Urinary bladder (tissue), 4 donors: ENCODE measurements around the gene ERICH6B. TPM values are rescaled to one million over a fixed set of nuclear protein-coding genes. Genes with fewer than 3 reads are reported as not detected.

Source experiments
- DNase-seq: peaks from one replicate; pipeline ENCODE4 v3.0.0-alpha.2; 2015; ENCODE audit errors: extremely low spot score
- H3K27ac ChIP-seq: one replicate; pipeline ENCODE4 v1.5.1; 2013; ENCODE audit warnings: low read depth, mild to moderate bottlenecking, moderate library complexity
- H3K36me3 ChIP-seq: one replicate; pipeline ENCODE4 v1.6.1; 2013; ENCODE audit warnings: mild to moderate bottlenecking, moderate library complexity; ENCODE audit not compliant: insufficient read depth
- H3K4me1 ChIP-seq: one replicate; pipeline ENCODE4 v1.6.1; 2013; ENCODE audit warnings: mild to moderate bottlenecking, moderate library complexity; ENCODE audit not compliant: insufficient read depth
- H3K4me3 ChIP-seq: one replicate; pipeline ENCODE4 v1.5.1; 2013; ENCODE audit warnings: low read depth, low read length
- WGBS: extraction: QIAGEN DNeasy Blood & Tissue Kit; methylation state at CpG from one replicate; pipeline ENCODE4 v1.1.7; 2013; 5-methylcytosine and 5-hydroxymethylcytosine counted together
- polyA plus RNA-seq: library from polyadenylated mRNA; stranded (reverse); fragments of 200-250 nt; gene quantifications from one replicate; pipeline ENCODE4 v1.2.3, GENCODE V29; 2013
- total RNA-seq: library from RNA; depleted of rRNA; stranded (reverse); fragments of >200 nt; gene quantifications from one replicate; pipeline ENCODE4 v1.2.3, GENCODE V29; 2014
- donor health status: healthy with polysubstance abuse.
- donor health status: healthy.

The ERICH6B gene
- total and polyA plus RNA-seq, 2 donors, result not detected

DNA sequence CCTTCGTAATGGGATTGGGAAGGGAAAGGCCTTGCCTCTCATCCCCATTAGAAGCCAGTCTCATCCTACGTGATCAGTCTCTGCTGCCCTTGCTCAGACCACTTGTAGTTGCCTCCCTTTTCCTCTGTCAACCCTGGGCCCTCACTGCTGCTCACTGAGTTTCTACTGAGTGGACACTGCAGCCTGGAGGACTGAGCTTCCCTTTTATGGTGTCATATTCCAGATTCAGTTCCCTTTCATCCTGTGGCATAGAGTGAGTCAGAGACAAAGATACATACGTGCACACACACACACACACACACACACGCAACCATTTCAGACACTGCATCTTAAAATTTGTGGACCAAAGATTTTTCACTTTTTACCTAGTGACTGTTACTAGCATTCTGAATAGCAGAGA, 94.2 kb downstream of the ERICH6B start:
- H3K27ac ChIP-seq, result no peak overlapping the region
- peaks cover 5% of the 10 kb centered on the region for H3K36me3 ChIP-seq
- no peak overlapping the region for H3K4me3 ChIP-seq
- no peaks in the 10 kb centered on the region for H3K4me1 ChIP-seq
- no peak for DNase-seq
- 73% methylated on average over 4 of the region's 4 CpGs for WGBS

DNA sequence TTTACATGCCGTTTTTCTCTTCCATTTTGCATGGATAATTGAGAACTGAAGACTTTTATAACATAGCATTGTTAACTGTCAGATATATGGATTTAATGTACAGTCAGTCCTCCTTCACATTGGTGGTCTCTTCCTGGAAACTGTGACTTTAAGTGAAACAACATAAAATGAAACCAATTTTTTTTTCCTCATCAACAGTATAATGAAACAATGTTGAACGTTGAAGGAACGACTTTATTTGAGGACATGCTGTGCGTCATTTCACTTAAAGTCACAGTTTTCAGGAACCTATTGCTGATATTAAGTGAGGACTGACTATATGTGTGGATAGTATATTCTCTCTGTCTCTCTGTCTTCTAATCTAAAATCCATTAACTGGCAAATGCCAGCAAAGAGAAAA, 96.0 kb downstream of the ERICH6B start:
- Histone ChIP-seq H3K4me1 (no peaks in the 10 kb centered on the region), H3K4me3 (no peak overlapping the region), H3K36me3 (peaks cover 11% of the 10 kb centered on the region), H3K27ac (no peak overlapping the region)
- 77% methylated on average over 4 of the region's 4 CpGs for WGBS
- DNase-seq, result no peak

DNA sequence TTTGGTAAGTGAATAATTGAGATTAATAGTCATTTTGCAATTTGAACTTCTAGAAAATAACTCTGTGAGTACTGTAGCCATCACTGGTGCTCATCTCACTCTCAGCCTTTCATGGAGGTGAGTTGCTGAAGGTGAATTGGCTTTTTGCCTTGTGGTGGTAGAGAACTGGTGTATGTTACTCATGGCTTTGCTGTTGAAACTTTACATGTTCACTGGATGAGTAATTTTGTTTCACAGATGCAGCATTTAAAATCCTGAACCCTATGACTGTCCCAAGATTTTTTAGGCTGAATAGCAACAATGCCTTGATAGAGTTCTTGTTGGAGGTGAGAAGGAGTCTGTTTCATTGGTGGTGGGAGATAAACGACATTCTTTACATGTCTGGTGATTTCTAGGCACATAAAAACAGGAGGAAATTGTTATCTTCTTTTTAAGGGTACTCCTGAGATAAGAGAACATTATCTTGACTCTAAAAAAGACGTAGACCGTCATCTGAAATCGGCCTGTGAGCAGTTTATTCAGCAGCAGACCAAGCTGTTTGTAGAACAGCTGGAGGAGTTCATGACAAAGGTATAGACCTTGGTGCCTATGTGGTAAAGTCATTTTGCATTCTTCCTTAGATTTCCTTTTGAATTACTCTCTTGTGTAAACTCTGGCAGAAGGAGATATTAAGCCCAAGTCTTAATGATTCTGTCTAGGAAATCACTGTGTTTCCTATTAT, 96.9 kb downstream of the ERICH6B start:
- Histone ChIP-seq H3K4me3 (no peak overlapping the region), H3K36me3 (peaks cover 11% of the 10 kb centered on the region), H3K4me1 (no peaks in the 10 kb centered on the region), H3K27ac (no peak overlapping the region)
- DNase-seq, result no peak
- 47% methylated on average over 4 of the region's 4 CpGs for WGBS

DNA sequence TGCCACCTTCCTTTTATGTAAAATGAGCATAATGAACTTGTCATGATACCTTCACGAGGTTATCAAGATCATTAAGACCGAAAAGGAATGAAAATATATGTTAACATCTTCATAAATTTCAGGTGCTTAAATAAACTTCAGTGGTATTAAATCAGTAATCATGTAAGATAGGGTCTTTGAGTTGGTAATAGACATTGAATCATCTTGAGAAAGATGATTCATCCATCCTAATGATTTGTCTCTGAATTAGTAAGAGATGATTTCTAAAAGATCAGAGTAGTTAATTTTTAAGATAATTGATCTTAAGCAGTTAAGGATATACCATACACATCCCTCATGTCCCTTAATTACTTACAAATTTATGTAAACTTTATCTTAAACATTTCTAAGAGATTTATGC, 98.8 kb downstream of the ERICH6B start:
- Histone ChIP-seq H3K4me1 (no peaks in the 10 kb centered on the region), H3K4me3 (no peak overlapping the region), H3K27ac (no peak overlapping the region), H3K36me3 (peaks cover 13% of the 10 kb centered on the region)
- DNase-seq, result no peak
- 76% methylated on average over 2 of the region's 2 CpGs for WGBS

DNA sequence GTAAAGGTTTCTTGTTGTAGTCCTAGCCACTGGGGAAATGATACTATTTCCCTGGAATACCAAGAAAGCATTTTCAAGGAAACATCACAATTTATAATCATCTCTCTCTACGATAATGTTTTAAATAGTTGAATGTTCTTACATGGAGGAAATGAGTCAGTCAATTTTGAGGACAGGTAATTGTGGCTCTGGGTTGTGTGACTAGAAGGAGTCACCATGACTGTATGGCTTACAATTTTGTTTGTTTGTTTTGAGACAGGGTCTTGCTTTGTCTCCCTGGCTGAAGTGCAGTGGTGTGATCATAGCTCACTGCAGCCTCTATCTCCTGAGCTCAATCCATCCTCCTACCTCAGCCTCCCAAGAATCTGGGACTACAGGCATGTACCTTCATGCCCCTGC, 103.4 kb downstream of the ERICH6B start:
- no peak overlapping the region for H3K27ac ChIP-seq
- no peak overlapping the region for H3K4me3 ChIP-seq
- H3K4me1 ChIP-seq, result no peaks in the 10 kb centered on the region
- peaks cover 12% of the 10 kb centered on the region for H3K36me3 ChIP-seq
- DNase-seq, result no peak
- WGBS, result 84% methylated on average over 1 of the region's 1 CpG

DNA sequence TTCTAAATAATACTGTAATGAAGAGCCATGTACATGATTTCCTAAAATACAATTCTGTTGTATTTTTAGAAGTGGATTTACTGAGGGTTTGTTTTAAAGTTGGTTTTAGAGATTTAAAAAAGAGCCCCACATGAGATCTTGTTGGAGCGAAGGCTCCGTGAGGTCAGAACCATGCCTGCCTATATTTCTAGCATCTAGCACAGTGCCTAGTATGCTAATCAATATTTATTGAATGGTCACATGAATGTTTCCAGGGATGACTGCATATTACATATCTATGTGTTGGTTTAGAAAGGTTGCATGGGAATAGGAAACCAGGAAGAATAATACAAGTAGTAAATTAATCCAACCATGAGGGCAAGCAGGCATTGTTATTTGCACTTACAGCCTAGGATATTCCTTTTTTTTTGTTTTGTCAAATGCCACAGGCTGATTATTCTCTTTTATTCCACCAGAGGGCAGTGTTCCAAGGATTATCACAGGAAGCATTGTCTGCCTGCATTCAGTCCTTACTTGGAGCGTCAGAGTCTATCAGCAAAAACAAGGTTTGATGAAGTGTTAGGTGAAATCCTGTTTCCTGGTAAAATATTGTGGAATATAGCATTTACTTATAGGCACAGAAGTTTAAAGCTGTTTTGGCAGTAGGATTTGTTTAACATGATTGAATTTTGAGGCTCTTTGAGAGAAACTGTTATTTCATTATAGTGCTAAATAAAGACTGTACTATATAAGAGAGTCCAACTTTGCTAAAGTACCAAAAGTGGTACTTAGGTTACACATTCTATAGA, 104.0 kb downstream of the ERICH6B start:
- no peaks in the 10 kb centered on the region for H3K4me1 ChIP-seq
- peak; percentile 47 for DNase-seq
- peaks cover 12% of the 10 kb centered on the region for H3K36me3 ChIP-seq
- WGBS, result 61% methylated on average over 3 of the region's 3 CpGs
- no peak overlapping the region for H3K4me3 ChIP-seq
- no peak overlapping the region for H3K27ac ChIP-seq

DNA sequence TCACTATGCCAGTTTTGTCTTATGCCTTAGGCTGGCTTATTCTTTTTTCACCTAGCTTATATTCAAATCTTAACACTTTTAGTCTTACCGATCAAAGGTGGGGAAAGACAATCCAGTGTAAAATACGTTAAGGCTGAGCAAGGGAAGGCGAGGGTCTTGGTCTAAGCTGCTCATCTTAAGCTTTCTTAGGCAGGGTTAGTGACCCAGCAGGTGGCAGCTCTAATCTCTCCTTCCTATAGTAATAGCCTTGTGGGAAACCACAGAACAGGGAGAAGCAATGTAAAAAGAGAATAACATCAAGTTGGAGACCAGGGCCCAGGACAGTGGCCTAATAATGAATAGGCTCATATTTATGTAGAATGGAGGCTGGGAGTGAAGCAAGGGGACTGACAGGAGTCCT, 104.9 kb downstream of the ERICH6B start:
- peaks cover 9% of the 10 kb centered on the region for H3K36me3 ChIP-seq
- no peaks in the 10 kb centered on the region for H3K4me1 ChIP-seq
- no peak overlapping the region for H3K4me3 ChIP-seq
- DNase-seq, result no peak
- WGBS, result 90% methylated on average over 3 of the region's 3 CpGs
- H3K27ac ChIP-seq, result no peak overlapping the region

DNA sequence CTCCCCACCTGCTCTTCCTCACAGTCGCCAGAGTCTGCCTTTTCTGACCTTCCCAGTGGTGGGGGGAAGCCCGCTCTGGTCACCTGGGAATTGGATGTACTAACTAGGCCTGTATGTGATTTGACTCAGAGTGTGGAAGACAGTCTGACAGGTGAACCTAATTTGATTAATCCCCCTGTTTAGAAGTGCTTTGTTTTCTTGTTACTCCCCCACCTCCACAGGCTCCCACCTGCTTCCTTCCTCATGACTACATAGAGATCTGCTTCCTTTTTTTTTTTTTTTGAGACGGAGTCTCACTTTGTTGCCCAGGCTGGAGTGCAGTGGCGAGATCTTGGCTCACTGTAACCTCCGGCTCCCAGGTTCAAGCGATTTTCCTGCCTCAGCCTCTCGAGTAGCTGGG, 106.8 kb downstream of the ERICH6B start:
- no peak overlapping the region for H3K27ac ChIP-seq
- no peaks in the 10 kb centered on the region for H3K4me1 ChIP-seq
- peaks cover 9% of the 10 kb centered on the region for H3K36me3 ChIP-seq
- H3K4me3 ChIP-seq, result no peak overlapping the region
- WGBS, result 87% methylated on average over 7 of the region's 7 CpGs
- DNase-seq, result no peak

DNA sequence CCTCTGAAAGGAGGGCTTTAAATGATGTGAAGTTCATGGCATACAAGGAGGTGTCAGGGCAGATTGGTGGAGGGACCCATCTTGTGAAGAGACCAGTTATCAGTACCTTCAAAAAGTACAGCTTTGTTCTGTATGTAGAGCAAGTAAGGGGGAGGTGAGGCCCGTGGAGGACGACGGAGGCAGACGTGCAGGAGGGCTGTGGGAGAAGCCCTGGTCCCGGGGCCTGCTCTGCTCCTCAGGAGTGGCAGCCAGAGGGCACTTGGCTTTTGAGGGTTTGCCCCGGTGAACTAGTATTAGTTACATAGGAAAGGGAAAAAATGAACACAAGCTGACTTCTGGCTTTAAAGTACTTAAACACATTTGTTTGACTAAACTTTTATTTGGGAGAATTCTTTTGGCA, 108.7 kb downstream of the ERICH6B start:
- Histone ChIP-seq H3K36me3 (peaks cover 8% of the 10 kb centered on the region), H3K4me3 (no peak overlapping the region), H3K4me1 (no peaks in the 10 kb centered on the region), H3K27ac (no peak overlapping the region)
- 84% methylated on average over 6 of the region's 6 CpGs for WGBS
- no peak for DNase-seq

DNA sequence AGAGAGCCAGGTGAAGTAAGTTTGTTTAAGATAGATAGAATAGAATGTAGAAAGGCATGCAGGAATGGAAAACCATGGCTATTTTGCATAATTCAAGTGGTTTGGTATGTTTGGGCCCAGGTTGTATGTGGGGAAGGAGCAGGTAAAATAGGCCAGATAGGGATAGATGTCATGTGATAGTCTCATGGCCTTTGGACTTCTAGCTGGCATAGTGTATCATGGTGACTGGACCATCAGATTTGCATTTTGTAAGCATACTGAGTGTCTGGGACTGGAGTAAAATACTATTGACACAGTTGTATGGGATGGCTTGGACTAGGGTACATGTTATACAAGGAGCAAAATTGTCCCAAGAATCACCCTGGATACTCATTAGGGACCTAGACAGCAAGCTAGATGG, 111.9 kb downstream of the ERICH6B start:
- H3K4me3 ChIP-seq, result no peak overlapping the region

DNA sequence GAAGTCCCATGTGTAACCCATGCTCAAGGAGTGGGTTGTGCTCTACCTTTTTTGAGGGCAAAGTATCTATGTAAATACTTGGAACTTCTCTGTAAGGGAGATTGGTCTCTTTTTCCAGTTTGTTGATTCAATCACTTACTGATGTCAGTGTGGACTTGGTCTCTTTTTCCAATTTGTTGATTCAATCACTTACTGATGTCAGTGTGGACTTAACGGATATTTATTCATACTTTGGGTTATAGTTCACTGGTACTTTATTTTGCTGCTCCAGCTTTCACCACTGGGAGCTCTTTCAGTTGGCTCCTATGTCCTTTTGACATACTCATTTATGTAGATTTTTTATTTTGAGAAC, 114.4 kb downstream of the ERICH6B start:
- WGBS, result 36% methylated on average over 1 of the region's 1 CpG

More for the DNA sequence above, 111.9 kb downstream of the ERICH6B start:
- H3K36me3 ChIP-seq, result peaks cover 4% of the 10 kb centered on the region
- no peak overlapping the region for H3K27ac ChIP-seq
- no peaks in the 10 kb centered on the region for H3K4me1 ChIP-seq
- no peak for DNase-seq

DNA sequence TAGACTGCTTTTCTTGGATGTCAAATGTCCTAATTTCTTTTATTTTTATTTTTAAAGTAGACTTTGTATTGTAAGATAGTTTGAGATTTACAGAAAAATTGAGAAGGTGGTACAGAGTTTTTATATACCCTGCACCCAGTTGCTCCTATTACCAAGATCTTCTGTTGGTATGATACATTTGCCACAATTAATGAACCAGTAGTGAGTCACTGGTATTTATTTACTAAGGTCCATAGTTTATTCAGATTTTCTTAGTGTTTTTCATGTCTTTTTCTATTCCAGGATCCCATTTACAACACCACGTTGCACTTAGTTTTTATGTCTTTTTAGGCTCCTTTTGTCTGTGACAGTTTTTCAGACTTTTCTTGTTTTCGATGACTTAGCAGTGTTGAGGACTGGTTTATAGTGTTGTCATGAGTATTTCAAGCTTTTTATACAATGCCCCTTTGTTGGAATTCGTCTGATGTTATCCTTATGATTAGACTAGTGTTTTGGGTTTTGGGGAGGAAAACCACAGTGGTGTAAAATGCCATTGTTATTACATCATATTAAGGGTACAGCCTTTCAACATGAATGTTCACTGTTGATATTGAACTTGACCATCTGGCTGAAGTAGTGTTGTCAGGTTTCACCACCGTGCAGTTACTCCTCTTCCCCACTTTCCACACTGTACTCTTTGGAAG, 114.9 kb downstream of the ERICH6B start:
- H3K36me3 ChIP-seq, result peaks cover 5% of the 10 kb centered on the region

More for the DNA sequence above, 114.4 kb downstream of the ERICH6B start:
- Histone ChIP-seq H3K36me3 (peaks cover 4% of the 10 kb centered on the region), H3K27ac (no peak overlapping the region), H3K4me3 (no peak overlapping the region), H3K4me1 (no peaks in the 10 kb centered on the region)
- DNase-seq, result no peak

DNA sequence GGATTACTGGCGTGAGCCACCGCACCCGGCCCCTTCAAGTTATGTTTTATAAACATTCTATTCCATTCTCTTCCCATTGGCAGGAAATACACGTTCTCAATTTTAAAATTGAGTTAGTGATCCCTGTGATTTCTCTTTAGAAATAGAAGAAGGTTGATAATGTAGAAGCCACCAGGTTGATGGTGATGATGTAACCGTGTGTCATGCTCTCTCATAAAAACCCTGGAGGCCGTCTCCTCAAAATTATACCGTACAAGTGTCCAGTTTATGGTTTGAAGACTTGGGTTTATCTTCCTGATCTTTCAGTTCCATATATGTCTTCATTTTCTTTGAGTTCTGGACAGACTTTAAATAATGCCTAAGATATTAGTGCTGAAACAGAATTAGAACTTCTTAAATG, 118.6 kb downstream of the ERICH6B start:
- H3K27ac ChIP-seq, result no peak overlapping the region
- H3K36me3 ChIP-seq, result peaks cover 3% of the 10 kb centered on the region
- WGBS, result 91% methylated on average over 7 of the region's 7 CpGs
- no peak overlapping the region for H3K4me3 ChIP-seq
- H3K4me1 ChIP-seq, result no peaks in the 10 kb centered on the region
- DNase-seq, result no peak

More for the DNA sequence above, 114.9 kb downstream of the ERICH6B start:
- DNase-seq, result no peak
- no peak overlapping the region for H3K4me3 ChIP-seq
- H3K4me1 ChIP-seq, result no peaks in the 10 kb centered on the region
- H3K27ac ChIP-seq, result no peak overlapping the region
- 63% methylated on average over 4 of the region's 4 CpGs for WGBS

DNA sequence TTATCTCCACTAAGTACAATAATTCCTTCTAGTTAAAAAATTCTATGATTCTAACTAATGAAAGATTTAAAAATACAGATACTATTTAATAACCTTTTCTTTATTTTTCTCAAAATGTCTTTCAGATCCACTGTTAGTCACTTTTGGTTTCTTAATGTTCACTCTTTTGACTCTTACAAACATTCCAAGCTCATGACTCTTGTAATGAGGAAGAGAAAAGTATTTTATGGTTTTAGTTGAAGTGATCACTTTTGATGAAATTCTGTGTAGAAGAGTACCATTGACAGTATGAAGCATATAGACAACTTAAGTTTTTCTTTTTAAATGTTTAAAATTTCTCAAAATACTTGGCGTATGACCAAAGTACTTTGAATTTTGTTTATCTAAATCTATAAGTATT, 123.0 kb downstream of the ERICH6B start:
- Histone ChIP-seq H3K4me3 (no peak overlapping the region), H3K36me3 (peaks cover 5% of the 10 kb centered on the region), H3K4me1 (no peaks in the 10 kb centered on the region), H3K27ac (no peak overlapping the region)
- DNase-seq, result no peak
- WGBS, result 96% methylated on average over 1 of the region's 1 CpG
